ENCODE results near the gene UNKL.

GRCh38 chr16:1385232-1385631 lies 29.3 kb downstream of the UNKL start:
- TF ChIP-seq YY1 (IDR thresholded peaks at IDR 0.05; ENCODE audit: insufficient read depth, insufficient read length) (no peak), SUZ12 (IDR thresholded peaks at IDR 0.05; ENCODE audit: extremely low read depth, insufficient read depth, insufficient read length) (no peak), ZNF274 (IDR thresholded peaks at IDR 0.05; ENCODE audit: low read depth, low read length) (no peak)
